K562 (cell line): ENCODE measurements around the gene NRARP. TPM values are rescaled to one million over a fixed set of nuclear protein-coding genes. Genes with fewer than 3 reads are reported as not detected.

ENCODE experiments used
- ELF4 ChIP-seq: fragments of 450-650 bp; formaldehyde crosslinking; IDR thresholded peaks from 2 replicates; pipeline ENCODE4 v1.4.0; 2022; ENCODE audit warnings: missing genetic modification characterization
- EP300 ChIP-seq: IDR thresholded peaks from 2 replicates; pipeline ENCODE4 v1.6.1; 2012; ENCODE audit warnings: low read length, improper control_type of control experiment
- FOXK1 ChIP-seq: sonication (generic); formaldehyde crosslinking; IDR thresholded peaks from 2 replicates; pipeline ENCODE4 v1.8.0; 2022; ENCODE audit warnings: missing genetic modification reagents, mild to moderate bottlenecking, borderline replicate concordance
- HES1 ChIP-seq: fragments of 450-650 bp; IDR thresholded peaks from 2 replicates; pipeline ENCODE4 v1.6.1; 2016; ENCODE audit warnings: low read depth, mild to moderate bottlenecking, moderate library complexity
- HIVEP1 ChIP-seq: fragments of 250-450 bp; sonication (Bioruptor Pico); IDR thresholded peaks from 2 replicates; pipeline ENCODE4 v1.4.0; 2020; ENCODE audit warnings: mild to moderate bottlenecking
- HNRNPK ChIP-seq: fragments of 200-400 bp; formaldehyde crosslinking; IDR thresholded peaks from one replicate; pipeline ENCODE4 v1.6.1; 2018; ENCODE audit warnings: mild to moderate bottlenecking, low read depth, low read length; ENCODE audit not compliant: poor library complexity, severe bottlenecking
- ILK ChIP-seq: fragments of 450-650 bp; IDR thresholded peaks from 2 replicates; pipeline ENCODE4 v1.6.1; 2016; ENCODE audit warnings: missing genetic modification characterization, low read depth, mild to moderate bottlenecking, missing compliant biosample characterization, moderate library complexity, borderline replicate concordance
- LARP7 ChIP-seq: fragments of 450-650 bp; IDR thresholded peaks from 2 replicates; pipeline ENCODE4 v1.6.1; 2016
- LEF1 ChIP-seq: fragments of 450-650 bp; IDR thresholded peaks from 2 replicates; pipeline ENCODE4 v1.6.1; 2016; ENCODE audit warnings: mild to moderate bottlenecking
- MAZ ChIP-seq, 2 experiments: fragments of 450-650 bp in 1 of 2; sonication (generic) in 1 of 2; formaldehyde crosslinking; IDR thresholded peaks in 1 of 2; conservative IDR thresholded peaks in 1 of 2; 2 replicates each; pipeline versions ENCODE4 v1.4.0 to v1.5.0; 2020; ENCODE audit warnings: mild to moderate bottlenecking in 1 of 2, missing genetic modification reagents in 1 of 2
- MYNN ChIP-seq, 2 experiments: sonication (generic); formaldehyde crosslinking in 1 of 2; IDR thresholded peaks; 2 replicates each; pipeline versions ENCODE4 v1.5.0 to v1.6.1; 2016 to 2020; ENCODE audit warnings: antibody characterized with exemption in 1 of 2, missing genetic modification reagents in 1 of 2
- NR0B1 ChIP-seq: fragments of 450-650 bp; IDR thresholded peaks from one replicate; pipeline ENCODE4 v1.6.1; 2018; ENCODE audit warnings: mild to moderate bottlenecking, moderate library complexity; ENCODE audit not compliant: partially characterized antibody
- NRF1 ChIP-seq, 2 experiments: fragments of 450-650 bp; IDR thresholded peaks in 1 of 2; conservative IDR thresholded peaks in 1 of 2; 2 replicates each; pipeline ENCODE4 v1.6.1; 2014; ENCODE audit warnings: mild to moderate bottlenecking in 2 of 2
- PKNOX1 ChIP-seq: fragments of 450-650 bp; IDR thresholded peaks from 2 replicates; pipeline ENCODE4 v1.6.1; 2016
- POLR2G ChIP-seq: fragments of 200-400 bp; formaldehyde crosslinking; IDR thresholded peaks from 2 replicates; pipeline ENCODE4 v1.6.1; 2017; ENCODE audit warnings: low read depth, mild to moderate bottlenecking, antibody characterized with exemption, low read length, moderate library complexity
- POU5F1 ChIP-seq: fragments of 150-350 bp; IDR thresholded peaks from 2 replicates; pipeline ENCODE4 v1.6.1; 2014; ENCODE audit warnings: borderline replicate concordance, low read length, low read depth, mild to moderate bottlenecking; ENCODE audit not compliant: partially characterized antibody
- RHOXF2B ChIP-seq: fragments of 250-450 bp; sonication (Bioruptor Pico); conservative IDR thresholded peaks from 2 replicates; pipeline ENCODE4 v1.5.1; 2021
- SMARCB1 ChIP-seq: IDR thresholded peaks from 2 replicates; pipeline ENCODE4 v1.6.1; 2011; ENCODE audit warnings: improper control_type of control experiment, low read depth; ENCODE audit not compliant: insufficient read length
- SMARCE1 ChIP-seq: fragments of 450-650 bp; IDR thresholded peaks from 2 replicates; pipeline ENCODE4 v1.7.1; 2016; ENCODE audit warnings: mild to moderate bottlenecking
- TEAD4 ChIP-seq, 2 experiments: sonication (generic) in 1 of 2; formaldehyde crosslinking in 1 of 2; IDR thresholded peaks; 2 replicates each; pipeline versions ENCODE4 v1.6.1 to v1.8.0; 2012 to 2022; ENCODE audit warnings: borderline replicate concordance in 1 of 2, inconsistent platforms in 1 of 2, low read length in 1 of 2, mild to moderate bottlenecking in 1 of 2, missing genetic modification reagents in 1 of 2
- ZBTB33 ChIP-seq: sonication (generic); formaldehyde crosslinking; IDR thresholded peaks from 2 replicates; pipeline ENCODE4 v1.8.1; 2023; ENCODE audit warnings: mild to moderate bottlenecking, missing genetic modification reagents
- ZNF24 ChIP-seq: fragments of 450-650 bp; IDR thresholded peaks from 2 replicates; pipeline ENCODE4 v1.6.1; 2016
- ZNF79 ChIP-seq: fragments of 250-450 bp; sonication (Bioruptor Pico); IDR thresholded peaks from 2 replicates; pipeline ENCODE4 v1.4.0; 2020; ENCODE audit warnings: low read depth, mild to moderate bottlenecking, moderate library complexity
- polyA plus RNA-seq, 8 experiments: library from polyadenylated mRNA; depleted of rRNA in 4 of 8; stranded (reverse) in 5 of 8; unstranded in 3 of 8; fragments of >200 nt; fragmentation: Nextera tagmentation in 2 of 8; fragmentation: Illumina TruSeq in 1 of 8; extraction: Ambion mirVana in 2 of 8; extraction: Trizol in 1 of 8; gene quantifications; 2 replicates each; pipeline versions ENCODE4 v1.2.1 to v1.2.3, GENCODE V29; 2011 to 2014; ENCODE audit warnings: inconsistent platforms in 1 of 8, missing spikeins in 1 of 8
- total RNA-seq, 7 experiments: library from RNA; depleted of rRNA in 6 of 7; stranded (reverse); fragments of >200 nt in 6 of 7; fragmentation: Illumina TruSeq in 2 of 7; extraction: Trizol in 2 of 7; gene quantifications; 2 replicates each; pipeline versions ENCODE4 v1.2.1 to v1.2.3, GENCODE V29; 2011 to 2021; ENCODE audit warnings: low replicate concordance in 1 of 7

Gene NRARP
- total and polyA plus RNA-seq, 9 of the 15 experiments (the other 6 are each of a cell fraction or from before 2014, with no cell fraction given) = 2.0 to 24.5 (median 7.2) TPM; not detected in 2

- TF ChIP-seq MAZ (CRISPR knock-in tag; conservative IDR thresholded peaks at IDR 0.05 in 1 of 2, IDR thresholded peaks at IDR 0.05 in 1 of 2) (no peak), ILK (tag) (no peak), ELF4 (CRISPR knock-in tag) (no peak), PKNOX1 (no peak), SMARCE1 (no peak), ZNF24 (no peak), SMARCB1 (no peak), MYNN (IDR thresholded peaks at IDR 0.05) (no peak), MYNN (CRISPR knock-in tag; IDR thresholded peaks at IDR 0.05) (no peak), ZNF79 (no peak), RHOXF2B (no peak), HES1 (no peak), LEF1 (no peak), LARP7 (no peak), FOXK1 (CRISPR knock-in tag) (peak; percentile 64; the same call in 1 of the 2 replicates), POLR2G (0 out of 2 replicates have a peak, but pooled peaks have one; percentile 3), HIVEP1 (no peak), NR0B1 (no peak), EP300 (no peak), NRF1 (conservative IDR thresholded peaks at IDR 0.05 in 1 of 2, IDR thresholded peaks at IDR 0.05 in 1 of 2) (no peak), POU5F1 (no peak), HNRNPK (no peak), ZBTB33 (CRISPR knock-in tag) (no peak), TEAD4 (IDR thresholded peaks at IDR 0.05; ENCODE audit: low read length) (no peak), TEAD4 (CRISPR knock-in tag; IDR thresholded peaks at IDR 0.05; ENCODE audit: borderline replicate concordance) (no peak)
Measured at GRCh38 chr9:137278061-137278701, 23.9 kb downstream of the NRARP start (continued).
